Measurements from ENCODE around the gene FBXO41. TPM values are rescaled to one million over a fixed set of nuclear protein-coding genes. Genes with fewer than 3 reads are reported as not detected.

Gene FBXO41
- total RNA-seq, 2 experiments from 2014 or later = 15.2 to 15.6 TPM

- DNase-seq = no peak
- Mint-ChIP-seq H3K4me3 (no peak overlapping the region), H3K36me3 (no peaks in the 10 kb centered on the region), H3K27me3 (no peaks in the 10 kb centered on the region), H3K4me1 (ENCODE audit: low read depth) (no peaks in the 10 kb centered on the region), H3K9me3 (no peaks in the 10 kb centered on the region), H3K27ac (no peak overlapping the region)
- intact Hi-C loops (cut with micrococcal nuclease) = no loop called here
- ChIA-PET CTCF (interaction anchor here (2.0 kb wide), 1 partner anchor 32 kb away, joined by 6 read pairs; no protein-coding TSS in a partner anchor), POLR2A (interaction anchor here (0.6 to 1.8 kb wide), 2 partner anchors 25 to 32 kb away, joined by 3 to 6 read pairs; partner anchors contain the start of genes CCT7 and PRADC1)
These were observed 25.9 kb downstream of the FBXO41 start for GRCh38 chr2:73258186-73258912.

DNA sequence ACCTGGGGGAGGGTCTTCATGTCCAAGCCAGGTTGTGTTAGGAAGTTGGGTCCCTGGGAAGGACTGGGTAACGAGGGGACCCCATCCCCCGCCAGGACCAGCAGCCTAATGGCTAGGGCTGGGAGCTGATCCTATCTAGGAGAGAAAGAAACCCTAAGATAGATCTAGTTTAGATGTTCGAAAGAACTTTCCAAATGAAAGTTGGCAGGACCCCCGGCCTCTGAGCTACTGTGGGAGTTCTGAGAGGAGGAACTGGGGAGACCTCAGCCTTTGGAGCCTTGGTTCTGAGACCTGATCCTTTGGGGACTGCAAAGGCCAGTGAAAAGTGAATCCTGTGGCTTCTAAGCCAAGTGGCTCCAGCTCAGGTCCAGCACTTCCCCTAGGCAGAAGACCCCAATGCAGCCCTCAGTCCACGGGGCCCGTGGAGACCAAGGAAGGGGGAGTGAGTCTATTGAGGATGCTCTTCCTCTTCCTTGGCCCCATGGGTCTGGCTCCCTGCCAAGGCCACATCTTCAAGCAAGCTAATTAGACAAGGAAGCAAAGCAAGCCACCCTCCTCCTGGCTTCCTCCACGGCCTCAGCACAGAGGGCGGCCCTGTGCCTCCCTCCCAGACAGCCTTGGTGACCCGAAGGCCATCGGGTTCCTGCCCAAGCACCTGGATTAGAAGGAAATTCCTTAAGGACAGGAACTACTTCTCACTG is 26.7 kb downstream of the FBXO41 start:
- ChIA-PET POLR2A (interaction anchor here (0.6 to 1.8 kb wide), 3 partner anchors 11 to 163 kb away, joined by 3 to 6 read pairs (median 3); partner anchors contain the start of genes CCT7 and PRADC1), CTCF (interaction anchor here (0.9 to 2.0 kb wide), 3 partner anchors 33 to 80 kb away, joined by 3 to 6 read pairs (median 4); no protein-coding TSS in a partner anchor)
- intact Hi-C loops (cut with micrococcal nuclease) = no loop called here
- no peaks in the 10 kb centered on the region for H3K9me3 Mint-ChIP-seq
- H3K4me1 Mint-ChIP-seq (ENCODE audit: low read depth) = no peaks in the 10 kb centered on the region
- no peak overlapping the region for H3K27ac Mint-ChIP-seq
- no peaks in the 10 kb centered on the region for H3K36me3 Mint-ChIP-seq
- peak; percentile 18 for DNase-seq
- no peaks in the 10 kb centered on the region for H3K27me3 Mint-ChIP-seq
- H3K4me3 Mint-ChIP-seq = no peak overlapping the region

- intact Hi-C loops (cut with micrococcal nuclease) = no loop called here
- ChIA-PET POLR2A (interaction anchor here (0.6 to 1.8 kb wide), 3 partner anchors 12 to 163 kb away, joined by 3 to 6 read pairs (median 3); partner anchors contain the start of genes CCT7 and PRADC1), CTCF (interaction anchor here (0.9 to 2.0 kb wide), 3 partner anchors 34 to 80 kb away, joined by 3 to 6 read pairs (median 4); no protein-coding TSS in a partner anchor)
- H3K4me1 Mint-ChIP-seq (ENCODE audit: low read depth) = no peaks in the 10 kb centered on the region
- H3K9me3 Mint-ChIP-seq = no peaks in the 10 kb centered on the region
- peaks cover under 1% of the 10 kb centered on the region for H3K36me3 Mint-ChIP-seq
- no peak for DNase-seq
- no peak overlapping the region for H3K4me3 Mint-ChIP-seq
- no peak overlapping the region for H3K27ac Mint-ChIP-seq
- H3K27me3 Mint-ChIP-seq = no peaks in the 10 kb centered on the region
These were observed 27.3 kb downstream of the FBXO41 start for GRCh38 chr2:73257021-73257420.

DNA sequence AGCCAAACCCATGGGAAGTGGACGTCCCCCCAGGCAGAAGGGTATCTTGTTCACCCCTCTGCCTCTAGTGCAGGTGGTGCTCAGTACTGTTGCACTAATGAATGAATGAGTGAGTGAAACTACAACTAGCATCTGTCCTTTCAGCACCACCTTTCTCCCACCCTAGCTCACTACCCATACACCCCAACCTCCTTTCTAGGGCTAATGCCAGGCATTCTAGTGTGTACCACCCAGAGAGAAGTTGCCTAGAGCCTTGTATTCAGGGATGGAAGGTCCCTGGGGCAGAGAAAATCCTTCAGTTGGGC is 27.7 kb downstream of the FBXO41 start:
- no peak overlapping the region for H3K27ac Mint-ChIP-seq
- no peaks in the 10 kb centered on the region for H3K27me3 Mint-ChIP-seq
- H3K4me3 Mint-ChIP-seq = no peak overlapping the region
- ChIA-PET CTCF (interaction anchor here (1.5 to 2.0 kb wide), 2 partner anchors 34 to 79 kb away, joined by 4 to 6 read pairs; no protein-coding TSS in a partner anchor), POLR2A (interaction anchor here (1.8 kb wide), 1 partner anchor 23 kb away, joined by 6 read pairs; the partner anchor contains the start of genes CCT7 and PRADC1)
- DNase-seq = no peak
- intact Hi-C loops (cut with micrococcal nuclease) = no loop called here
- no peaks in the 10 kb centered on the region for H3K4me1 Mint-ChIP-seq (ENCODE audit: low read depth)
- peaks cover 3% of the 10 kb centered on the region for H3K36me3 Mint-ChIP-seq
- no peaks in the 10 kb centered on the region for H3K9me3 Mint-ChIP-seq

GRCh38 chr2:73255907-73256617 is 28.2 kb downstream of the FBXO41 start:
- intact Hi-C loops (cut with micrococcal nuclease) = no loop called here
- Mint-ChIP-seq H3K27me3 (no peaks in the 10 kb centered on the region), H3K4me1 (ENCODE audit: low read depth) (no peaks in the 10 kb centered on the region), H3K36me3 (peaks cover 7% of the 10 kb centered on the region), H3K27ac (no peak overlapping the region), H3K9me3 (no peaks in the 10 kb centered on the region), H3K4me3 (no peak overlapping the region)
- no peak for DNase-seq
- CTCF ChIA-PET = no interaction called here
- POLR2A ChIA-PET = interaction anchor here (1.8 kb wide), 1 partner anchor 22 kb away, joined by 6 read pairs; the partner anchor contains the start of genes CCT7 and PRADC1

DNA sequence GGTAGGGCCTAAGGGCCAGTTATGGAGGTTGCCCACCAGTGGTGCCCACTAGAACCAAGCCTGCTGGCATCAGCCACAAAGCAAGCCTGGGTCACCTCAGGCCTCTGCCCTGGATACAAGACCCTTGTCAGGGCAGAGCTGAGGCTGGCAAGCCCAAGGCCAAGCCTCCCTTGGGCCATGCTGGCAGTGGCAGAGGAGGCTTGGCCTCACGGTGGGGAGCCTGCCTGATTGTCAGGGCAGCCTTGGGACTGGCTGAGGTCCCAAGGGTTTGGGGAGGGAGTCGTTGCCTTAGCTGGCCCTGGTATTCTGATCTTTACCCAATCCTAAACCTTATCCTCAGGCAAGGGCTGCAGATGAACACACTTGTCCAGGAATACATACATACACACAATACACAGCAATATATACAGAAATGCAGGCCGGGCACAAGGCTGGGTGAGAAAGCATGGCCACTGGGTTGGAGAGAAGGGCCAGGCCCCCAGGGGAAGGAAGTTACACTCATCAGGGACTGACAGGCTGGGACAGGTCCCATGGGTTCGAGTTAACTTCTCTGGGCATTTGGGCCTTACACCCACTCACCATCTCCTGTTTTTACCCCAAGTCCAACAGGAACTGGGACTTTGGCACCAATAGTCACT is 29.2 kb downstream of the FBXO41 start:
- Mint-ChIP-seq H3K4me3 (no peak overlapping the region), H3K4me1 (ENCODE audit: low read depth) (no peaks in the 10 kb centered on the region), H3K36me3 (peaks cover 16% of the 10 kb centered on the region), H3K9me3 (no peaks in the 10 kb centered on the region), H3K27ac (peak overlapping the region; percentile 42), H3K27me3 (no peaks in the 10 kb centered on the region)
- DNase-seq = no peak
- intact Hi-C loops (cut with micrococcal nuclease) = no loop called here
- CTCF ChIA-PET = interaction anchor here (1.3 to 1.6 kb wide), 2 partner anchors 35 to 42 kb away, joined by 4 to 5 read pairs; partner anchors contain the start of gene SMYD5
- POLR2A ChIA-PET = interaction anchor here (2.2 kb wide), 1 partner anchor 10 kb away, joined by 7 read pairs; no protein-coding TSS in a partner anchor

GRCh38 chr2:73254343-73255006 is 29.8 kb downstream of the FBXO41 start:
- POLR2A ChIA-PET = interaction anchor here (2.2 kb wide), 1 partner anchor 9 kb away, joined by 7 read pairs; no protein-coding TSS in a partner anchor
- H3K27ac Mint-ChIP-seq = no peak overlapping the region
- CTCF ChIA-PET = interaction anchor here (1.3 to 1.6 kb wide), 2 partner anchors 35 to 41 kb away, joined by 4 to 5 read pairs; partner anchors contain the start of gene SMYD5
- H3K9me3 Mint-ChIP-seq = no peaks in the 10 kb centered on the region
- DNase-seq = no peak
- no peaks in the 10 kb centered on the region for H3K27me3 Mint-ChIP-seq
- H3K36me3 Mint-ChIP-seq = peaks cover 22% of the 10 kb centered on the region
- no peak overlapping the region for H3K4me3 Mint-ChIP-seq
- intact Hi-C loops (cut with micrococcal nuclease) = no loop called here
- H3K4me1 Mint-ChIP-seq (ENCODE audit: low read depth) = no peaks in the 10 kb centered on the region

- H3K36me3 Mint-ChIP-seq = peaks cover 26% of the 10 kb centered on the region
- H3K27me3 Mint-ChIP-seq = no peaks in the 10 kb centered on the region
- H3K27ac Mint-ChIP-seq = peak overlapping the region; percentile 18
- no peak for DNase-seq
- H3K4me1 Mint-ChIP-seq (ENCODE audit: low read depth) = no peaks in the 10 kb centered on the region
- ChIA-PET POLR2A (interaction anchor here (2.2 kb wide), 1 partner anchor 9 kb away, joined by 7 read pairs; no protein-coding TSS in a partner anchor), CTCF (interaction anchor here (1.3 to 1.6 kb wide), 2 partner anchors 36 to 41 kb away, joined by 4 to 5 read pairs; partner anchors contain the start of gene SMYD5)
- intact Hi-C loops (cut with micrococcal nuclease) = no loop called here
- H3K9me3 Mint-ChIP-seq = no peaks in the 10 kb centered on the region
- no peak overlapping the region for H3K4me3 Mint-ChIP-seq
These were observed 30.4 kb downstream of the FBXO41 start for GRCh38 chr2:73253901-73254300.

- no peak overlapping the region for H3K4me3 Mint-ChIP-seq
- no peak overlapping the region for H3K27ac Mint-ChIP-seq
- H3K27me3 Mint-ChIP-seq = no peaks in the 10 kb centered on the region
- CTCF ChIA-PET = interaction anchor here (1.6 kb wide), 1 partner anchor 40 kb away, joined by 5 read pairs; the partner anchor contains the start of gene SMYD5
- no peaks in the 10 kb centered on the region for H3K9me3 Mint-ChIP-seq
- intact Hi-C loops (cut with micrococcal nuclease) = no loop called here
- no peaks in the 10 kb centered on the region for H3K4me1 Mint-ChIP-seq (ENCODE audit: low read depth)
- DNase-seq = no peak
- H3K36me3 Mint-ChIP-seq = peaks cover 30% of the 10 kb centered on the region
- POLR2A ChIA-PET = interaction anchor here (2.2 kb wide), 1 partner anchor 8 kb away, joined by 7 read pairs; no protein-coding TSS in a partner anchor
These were observed 30.9 kb downstream of the FBXO41 start for GRCh38 chr2:73253400-73253799.

DNA sequence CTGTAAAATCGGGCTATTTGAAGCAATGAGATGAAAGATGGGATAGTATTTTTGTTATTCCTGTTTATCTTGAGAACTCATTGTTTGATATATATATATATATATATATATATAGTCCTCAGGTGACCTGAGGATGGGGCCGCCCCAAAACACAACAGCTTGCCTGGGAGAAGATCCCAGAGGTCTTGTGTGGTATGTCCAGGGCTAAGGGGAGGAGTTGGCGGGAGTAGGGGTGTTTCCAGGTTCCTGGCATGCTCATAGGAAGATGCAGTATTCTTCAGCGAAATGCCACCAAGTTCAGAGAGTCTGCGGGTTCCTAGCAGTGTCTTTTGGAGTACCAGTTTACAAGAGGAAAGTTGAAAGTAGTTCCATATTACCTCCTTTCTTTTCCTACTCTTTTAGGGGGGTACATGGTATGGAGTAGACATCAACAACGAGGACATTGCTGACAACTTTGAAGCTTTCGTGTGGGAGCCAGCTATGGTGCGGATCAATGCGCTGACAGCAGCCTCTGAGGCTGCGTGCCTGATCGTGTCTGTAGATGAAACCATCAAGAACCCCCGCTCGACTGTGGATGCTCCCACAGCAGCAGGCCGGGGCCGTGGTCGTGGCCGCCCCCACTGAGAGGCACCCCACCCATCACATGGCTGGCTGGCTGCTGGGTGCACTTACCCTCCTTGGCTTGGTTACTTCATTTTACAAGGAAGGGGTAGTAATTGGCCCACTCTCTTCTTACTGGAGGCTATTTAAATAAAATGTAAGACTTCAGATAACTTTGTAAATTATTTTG is 31.8 kb downstream of the FBXO41 start:
- intact Hi-C loops (cut with micrococcal nuclease) = no loop called here

More for the DNA sequence above, 31.8 kb downstream of the FBXO41 start:
- CTCF ChIA-PET = interaction anchor here (0.6 kb wide), 1 partner anchor 78 kb away, joined by 3 read pairs; no protein-coding TSS in a partner anchor
- no peak overlapping the region for H3K4me3 Mint-ChIP-seq
- H3K4me1 Mint-ChIP-seq (ENCODE audit: low read depth) = no peaks in the 10 kb centered on the region
- POLR2A ChIA-PET = no interaction called here
- peaks cover 34% of the 10 kb centered on the region for H3K36me3 Mint-ChIP-seq
- no peaks in the 10 kb centered on the region for H3K27me3 Mint-ChIP-seq
- no peaks in the 10 kb centered on the region for H3K9me3 Mint-ChIP-seq
- DNase-seq = no peak
- no peak overlapping the region for H3K27ac Mint-ChIP-seq

Data from activated CD4-positive, alpha-beta memory T cell treated with anti-CD3 and anti-CD28 coated beads for 36 hours (primary cell).